Stimulated activated CD8-positive, alpha-beta memory T cell treated with anti-CD3 and anti-CD28 coated beads, Interleukin-12 subunit alpha, Interleukin-12 subunit beta, amount 100 ng/mL, for 4 hours (primary cell): ENCODE measurements around the gene TTC7B.
"Not testable (repeated sequence)": the region's sequence is repeated elsewhere in the genome, so short reads cannot be mapped to it uniquely, and the experiment has no call there.

ENCODE experiments used
- DNase-seq: peaks from one replicate; pipeline ENCODE4 v3.0.0-alpha.2; 2020; ENCODE audit warnings: low read depth

Gene TTC7B

DNA sequence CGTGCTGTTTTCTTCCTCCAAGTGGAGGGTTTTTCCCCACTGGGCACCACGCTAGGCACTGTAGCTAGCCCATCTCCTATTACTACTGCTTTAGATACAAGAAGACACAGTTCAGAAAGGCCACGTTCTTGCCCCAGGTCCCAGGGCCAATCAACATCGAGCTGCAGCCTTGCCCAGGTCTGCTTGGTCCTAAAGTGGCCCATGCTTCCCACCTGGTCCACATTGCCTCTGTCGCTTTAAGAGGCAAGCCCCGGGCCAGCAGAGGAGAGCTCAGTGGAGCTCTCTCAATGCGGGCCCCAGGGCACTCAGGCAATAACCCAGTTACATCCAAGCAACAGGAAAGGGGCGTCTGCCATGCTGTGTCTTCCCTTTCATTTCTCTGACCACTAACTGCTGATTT is 271.3 kb downstream of the TTC7B start:
- DNase-seq: no peak

DNA sequence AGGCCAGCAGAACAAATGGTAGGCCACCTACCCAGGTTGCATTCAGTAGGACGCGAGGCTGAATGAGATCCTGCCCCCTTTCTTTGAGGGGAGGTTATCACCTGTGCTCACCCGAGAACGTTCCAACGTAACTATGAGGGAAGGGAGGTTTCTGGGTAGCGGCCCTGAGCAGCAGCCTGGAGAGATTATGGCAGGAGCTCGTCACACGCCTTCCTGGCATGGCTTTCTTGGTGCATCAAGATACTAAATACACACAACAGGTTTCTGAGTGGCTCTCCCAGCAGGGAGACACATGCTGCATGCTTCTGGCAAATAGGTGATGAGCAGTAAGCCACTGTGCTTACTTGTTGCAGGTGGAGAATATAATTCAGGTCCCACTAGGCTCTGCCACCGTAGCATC is 271.7 kb downstream of the TTC7B start:
- DNase-seq: no peak

DNA sequence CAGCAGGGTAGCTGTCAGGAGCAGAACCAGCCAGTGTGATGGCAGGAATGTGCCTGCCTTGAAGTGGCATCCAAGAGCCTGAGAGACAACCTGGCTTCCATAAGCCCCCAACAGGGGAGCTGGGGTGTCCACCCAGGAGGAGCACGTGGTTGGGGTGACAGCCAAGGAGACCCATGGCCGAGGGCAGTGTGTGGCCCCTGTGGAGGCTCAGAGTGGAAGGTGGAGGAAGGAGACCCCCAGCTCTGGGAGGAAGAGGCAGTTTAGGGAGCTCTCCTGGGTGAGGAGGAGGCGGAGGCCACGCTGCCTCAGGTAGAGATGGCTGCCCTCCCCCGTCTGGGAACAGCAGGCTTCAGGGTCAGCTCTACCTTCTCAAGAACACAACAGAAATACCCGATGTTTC is 272.4 kb downstream of the TTC7B start:
- no peak for DNase-seq

DNA sequence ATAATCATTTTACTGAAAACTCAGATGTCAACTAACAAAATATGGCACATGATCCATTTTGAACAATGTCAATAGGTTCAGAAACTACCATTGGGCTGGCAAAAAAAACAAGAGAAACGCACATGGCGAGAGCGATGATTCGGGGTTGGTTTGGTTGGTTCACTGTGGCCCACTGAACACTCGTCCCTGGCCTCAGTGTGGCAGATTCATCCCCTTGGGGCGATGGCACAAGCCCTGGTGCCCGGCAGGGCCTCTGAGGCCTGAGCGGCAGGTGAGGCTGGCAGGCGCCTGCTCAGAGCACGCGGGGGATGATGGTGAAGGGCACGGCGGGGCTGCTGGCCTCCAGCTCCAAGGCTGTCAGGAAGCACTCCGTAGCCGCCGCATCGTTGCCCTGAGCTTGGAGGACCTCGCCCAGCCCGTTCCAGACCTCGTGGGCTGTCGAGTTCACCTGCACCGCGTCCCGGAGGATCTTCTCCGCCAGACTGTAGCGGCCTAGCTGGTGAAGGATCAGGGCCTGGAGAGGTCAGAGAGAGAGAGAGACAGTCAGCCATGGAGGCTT is 275.1 kb downstream of the TTC7B start:
- no peak for DNase-seq

- DNase-seq: no peak
Measured at GRCh38 chr14:90540437-90540836, 275.8 kb downstream of the TTC7B start.

- DNase-seq: no peak
Measured at GRCh38 chr14:90539996-90540395, 276.2 kb downstream of the TTC7B start.

- no peak for DNase-seq
Measured at GRCh38 chr14:90539496-90539775, 276.8 kb downstream of the TTC7B start.

- no peak for DNase-seq
Measured at GRCh38 chr14:90538716-90539495, 277.3 kb downstream of the TTC7B start.

DNA sequence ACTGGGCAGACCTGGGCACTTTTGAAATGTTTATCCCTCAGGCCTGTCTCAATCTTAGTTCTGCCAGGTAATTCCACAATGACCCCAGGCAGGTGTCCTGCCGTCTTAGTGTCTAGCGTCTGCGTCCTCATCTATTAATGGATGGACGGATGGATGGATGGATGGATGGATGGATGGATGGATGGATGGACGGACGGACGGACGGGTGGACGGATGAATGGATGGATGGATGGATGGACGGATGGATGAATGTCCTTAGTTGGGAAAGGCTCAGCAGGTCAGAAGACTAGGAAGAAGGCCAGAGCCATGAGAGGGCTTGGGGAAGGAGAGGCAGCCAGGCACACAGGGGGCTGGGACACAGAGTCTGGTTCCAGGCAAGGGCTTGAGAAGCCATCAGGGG is 278.1 kb downstream of the TTC7B start:
- no peak for DNase-seq

- DNase-seq: no peak
Measured at GRCh38 chr14:90536511-90537191, 279.6 kb downstream of the TTC7B start.

DNA sequence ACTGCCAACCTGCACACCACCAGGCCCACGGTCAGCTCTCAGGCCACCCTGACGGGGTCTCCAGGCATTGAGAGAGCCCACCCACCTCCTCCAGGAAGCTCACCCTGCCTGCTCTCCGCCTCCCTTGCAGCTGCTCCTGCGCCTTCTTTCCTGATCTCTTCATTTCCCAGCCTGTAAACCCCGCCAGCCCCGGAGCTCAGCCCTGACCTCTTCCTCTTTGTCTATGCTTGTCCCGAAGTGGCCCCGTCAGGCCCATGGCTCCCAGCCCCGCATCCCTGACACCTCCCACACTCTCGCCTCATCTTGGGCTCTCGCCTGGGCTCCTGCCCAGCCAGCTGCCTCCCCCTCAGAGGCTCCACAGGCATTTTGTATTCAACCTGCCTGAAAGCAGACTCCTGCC is 280.1 kb downstream of the TTC7B start:
- DNase-seq: no peak

DNA sequence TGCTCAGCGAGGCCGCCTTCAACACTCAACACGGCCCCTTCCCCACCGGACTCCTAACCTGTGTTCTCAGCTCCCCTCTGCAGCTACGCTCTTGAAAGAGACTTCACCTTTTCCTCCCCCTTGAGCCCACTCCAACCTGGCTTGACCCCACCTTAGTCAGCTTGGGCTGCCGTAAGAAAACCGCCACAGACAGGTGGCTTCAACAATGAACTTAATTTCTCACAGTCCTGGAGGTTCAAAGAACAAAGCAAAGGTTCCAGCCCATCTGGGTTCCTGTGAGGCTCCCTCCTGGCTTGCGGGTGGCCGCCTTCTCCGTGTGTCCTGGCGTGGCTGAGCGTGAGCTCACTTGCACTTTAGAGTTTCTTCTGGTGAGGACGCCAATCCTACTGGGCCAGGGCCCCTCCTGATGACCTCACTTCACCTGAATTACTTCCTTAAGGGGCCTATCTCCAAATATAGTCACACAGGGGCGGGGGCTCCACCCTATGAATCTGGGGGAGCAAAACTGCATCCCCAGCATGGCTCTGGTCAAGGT is 280.6 kb downstream of the TTC7B start:
- DNase-seq: no peak

DNA sequence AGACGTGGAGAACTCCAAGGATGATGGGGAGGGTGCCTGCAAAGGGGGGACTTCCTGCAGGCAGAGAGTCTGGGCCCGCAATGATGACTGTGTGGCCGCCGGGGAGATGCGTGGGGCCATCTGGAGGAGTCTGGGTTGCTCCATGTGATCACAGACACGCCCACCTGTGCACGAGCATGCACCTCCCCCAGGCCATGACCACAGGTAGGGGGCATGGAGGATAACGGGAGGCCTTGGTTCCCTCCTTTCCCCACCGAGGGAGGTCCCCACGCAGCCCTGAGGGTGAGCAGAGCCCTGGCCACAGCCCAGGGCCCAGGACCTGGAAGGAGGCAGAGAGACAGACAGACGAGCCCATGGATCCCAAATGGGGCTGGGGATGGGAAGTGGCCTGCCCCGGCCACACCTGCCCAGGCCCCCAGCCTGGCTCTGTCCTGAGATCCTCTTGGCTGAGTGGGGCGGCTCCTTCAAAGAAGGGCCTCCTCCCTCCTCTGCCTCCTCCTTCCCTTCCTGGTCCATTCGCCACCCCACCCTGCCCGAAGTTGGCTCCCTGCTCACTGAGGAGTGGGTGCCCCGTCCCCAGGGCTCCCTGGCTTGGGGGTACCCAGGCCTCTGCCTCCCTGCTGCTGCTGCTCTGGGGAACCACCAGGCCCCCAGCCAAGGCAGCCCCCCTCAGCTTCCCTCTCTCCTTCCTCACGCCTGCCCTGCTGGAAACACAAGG is 281.2 kb downstream of the TTC7B start:
- no peak for DNase-seq

GRCh38 chr14:90534091-90534837 is 282.0 kb downstream of the TTC7B start:
- DNase-seq: no peak

DNA sequence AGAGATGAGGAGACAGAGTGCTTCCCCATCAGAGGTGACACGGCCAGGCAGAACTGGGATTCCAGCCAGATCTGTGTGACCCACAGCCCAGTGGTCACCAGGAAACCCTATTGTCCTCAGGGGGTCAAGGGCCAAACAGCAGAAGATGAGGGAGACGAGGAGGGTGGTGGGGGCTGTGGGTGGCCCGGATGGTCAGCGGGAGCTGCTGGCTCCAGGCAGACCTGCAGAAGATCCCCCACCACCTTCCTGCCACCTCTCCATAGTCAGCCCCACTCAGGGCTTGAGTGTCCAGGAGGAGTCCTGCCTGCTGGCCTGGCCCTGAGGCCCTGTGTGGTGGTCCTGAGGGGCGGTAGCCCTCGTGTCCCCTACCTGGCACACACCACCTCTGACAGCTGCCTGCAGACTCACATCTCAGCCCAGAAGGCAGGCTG is 282.6 kb downstream of the TTC7B start:
- no peak for DNase-seq

DNA sequence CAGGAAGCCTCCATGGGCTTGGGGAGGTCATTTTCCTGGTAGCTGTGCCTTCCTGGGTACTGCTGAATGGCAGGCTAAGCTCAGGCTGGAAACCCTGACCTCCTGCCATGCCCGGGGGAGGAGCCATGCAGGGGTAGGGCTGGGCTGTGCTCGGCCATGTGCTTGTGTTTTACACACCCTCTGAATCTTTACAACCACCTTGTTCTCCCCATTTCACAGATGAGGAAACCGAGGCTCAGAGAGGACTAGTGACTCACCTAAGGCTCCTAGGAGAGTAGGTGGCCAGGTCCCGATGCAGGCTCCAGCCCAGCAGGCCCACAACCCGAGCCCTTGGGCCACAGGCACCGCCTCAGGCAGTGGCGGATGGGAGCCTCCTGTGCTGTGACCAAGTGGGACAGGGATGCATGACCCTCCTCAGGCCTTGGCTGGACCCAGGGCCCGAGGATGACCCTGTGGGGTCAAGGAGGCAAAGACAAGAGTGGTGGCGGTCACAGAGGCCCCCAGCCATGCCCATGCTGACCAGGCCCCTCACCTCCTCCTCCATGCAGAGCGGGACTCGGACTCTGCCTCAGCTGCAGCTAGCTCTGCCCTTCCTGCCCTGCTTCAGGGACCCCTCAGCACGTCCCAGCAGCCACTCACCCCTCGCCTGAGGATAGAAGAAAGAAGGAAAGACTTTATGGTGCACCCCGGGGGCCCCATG is 283.3 kb downstream of the TTC7B start:
- DNase-seq: no peak

- DNase-seq: no peak
Measured at GRCh38 chr14:90531497-90531896, 284.7 kb downstream of the TTC7B start.

DNA sequence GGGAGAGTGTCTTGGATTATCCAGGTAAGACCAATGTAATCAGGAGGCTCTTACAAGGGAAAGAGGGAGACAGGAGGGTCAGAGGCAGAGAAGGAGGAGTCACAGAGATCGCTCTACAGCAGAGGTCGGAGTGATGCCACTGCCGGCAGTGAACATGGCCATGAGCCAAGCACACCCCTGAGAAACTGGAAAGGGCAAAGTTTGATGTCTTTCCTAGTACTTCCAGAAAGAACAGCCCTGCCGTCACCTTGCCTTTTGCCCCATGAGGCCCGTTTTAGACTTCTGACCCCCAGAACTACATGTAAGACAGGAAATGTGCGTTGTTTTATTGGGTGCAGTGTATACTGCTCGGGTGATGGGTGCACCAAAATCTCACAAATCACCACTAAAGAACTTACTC is 285.7 kb downstream of the TTC7B start:
- no peak for DNase-seq

DNA sequence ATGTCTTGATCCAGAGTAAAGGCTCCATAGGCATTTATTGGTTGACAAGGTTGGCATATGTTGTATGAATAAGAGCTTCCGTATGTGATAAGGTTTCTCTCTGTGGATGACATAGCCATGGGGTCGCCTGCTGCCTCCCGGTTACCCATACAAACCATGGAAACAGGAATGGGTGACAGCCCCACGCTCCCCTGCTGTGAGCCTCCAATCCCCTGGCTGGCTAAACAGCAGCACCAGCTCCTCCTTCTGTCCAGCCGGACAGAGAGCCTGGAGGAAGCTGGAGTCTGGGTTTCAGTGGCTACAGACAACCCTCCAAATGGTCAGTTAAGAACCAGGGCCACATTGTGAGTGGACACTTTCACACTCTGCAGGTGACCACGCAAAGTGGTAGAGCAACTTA is 288.3 kb downstream of the TTC7B start:
- no peak for DNase-seq

DNA sequence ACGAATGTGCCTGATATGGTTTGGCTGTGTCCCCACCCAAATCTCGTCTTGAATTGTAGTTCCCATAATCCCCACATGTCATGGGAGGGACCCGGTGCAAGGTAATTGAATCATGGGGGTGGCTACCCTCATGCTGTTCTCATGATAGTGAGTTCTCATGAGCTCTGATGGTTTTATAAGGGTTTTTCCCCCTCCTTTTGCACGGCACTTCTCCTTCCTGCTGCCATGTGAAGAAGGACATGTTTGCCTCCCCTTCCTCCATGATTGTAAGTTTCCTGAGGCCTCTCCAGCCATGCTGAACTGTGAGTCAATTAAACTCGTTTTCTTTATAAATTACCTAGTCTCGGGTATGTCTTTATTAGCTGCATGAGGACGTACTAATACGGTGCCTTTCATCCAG is 289.7 kb downstream of the TTC7B start:
- DNase-seq: not testable (repeated sequence)

- not testable (repeated sequence) for DNase-seq
Measured at GRCh38 chr14:90525353-90526028, 290.7 kb downstream of the TTC7B start.
